ENCODE measurements around the gene NEK2. TPM values are rescaled to one million over a fixed set of nuclear protein-coding genes. Genes with fewer than 3 reads are reported as not detected.
"Not testable (repeated sequence)": the region's sequence is repeated elsewhere in the genome, so short reads cannot be mapped to it uniquely, and the experiment has no call there.

Gene NEK2
- total RNA-seq, 1 experiment from 2014 or later: 50.2 TPM

DNA sequence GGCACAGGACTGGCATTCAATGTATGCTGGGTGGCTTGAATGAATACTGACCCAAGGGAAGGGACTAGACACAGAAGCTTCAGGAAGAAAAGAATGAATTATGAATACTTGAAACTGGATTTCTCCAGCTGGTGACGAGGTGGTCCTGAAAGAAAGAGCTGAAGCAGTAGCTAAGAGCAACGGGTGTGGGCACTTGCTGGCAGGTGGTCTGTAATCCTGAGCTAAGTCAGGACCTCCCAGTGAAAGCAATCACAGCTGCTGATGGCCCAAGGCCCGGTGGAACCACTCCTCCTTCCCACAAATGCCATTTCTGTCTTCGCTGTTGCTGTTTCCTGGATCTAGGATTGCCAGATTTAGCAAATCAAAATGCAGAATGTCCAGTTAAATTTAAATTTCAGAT is 47.0 kb downstream of the NEK2 start (continued):
- TF ChIP-seq ZBTB33 (IDR thresholded peaks at IDR 0.05; ENCODE audit: extremely low read depth, insufficient replicate concordance, low read length) (no peak), JUND (IDR thresholded peaks at IDR 0.05) (no peak), EGR1 (IDR thresholded peaks at IDR 0.05; ENCODE audit: low read depth) (no peak), MAX (IDR thresholded peaks at IDR 0.05) (no peak), ZFX (IDR thresholded peaks at IDR 0.05) (no peak)

DNA sequence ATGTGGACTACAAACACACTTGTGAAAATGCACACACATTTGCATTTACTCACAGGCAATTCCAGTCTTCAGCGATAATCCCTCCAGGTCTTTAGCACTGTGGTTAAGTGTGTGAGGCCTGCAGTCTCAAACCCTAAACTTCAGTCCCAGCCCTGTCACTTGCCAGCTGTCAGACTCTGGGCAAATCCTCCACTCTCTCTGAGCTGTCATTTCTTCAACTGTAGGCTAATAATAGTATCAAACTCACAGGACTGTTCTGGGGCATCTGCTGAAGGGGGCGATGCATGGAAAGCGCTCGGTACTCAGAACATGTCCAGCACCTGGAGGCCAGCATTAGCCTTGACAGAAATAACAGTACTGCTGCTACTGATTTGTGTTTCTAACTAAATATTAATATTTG is 48.2 kb downstream of the NEK2 start:
- no peak overlapping the region for H3K27ac ChIP-seq (ENCODE audit: low read depth, low read length)
- no peaks in the 10 kb centered on the region for H3K9me3 ChIP-seq (ENCODE audit: control insufficient read depth in 1 of 2, insufficient read depth in 1 of 2, low read depth in 1 of 2, low read length in 2 of 2)
- CTCF ChIA-PET: no interaction called here
- no peak for DNase-seq (ENCODE audit: low read depth, low spot score)
- no peak overlapping the region for H3K4me3 ChIP-seq (replicated peaks in 1 of 2; ENCODE audit: low read depth in 1 of 2, low read length in 2 of 2)
- H2AFZ ChIP-seq (ENCODE audit: low read depth, low read length, poor library complexity, severe bottlenecking): no peak overlapping the region
- H3K9ac ChIP-seq (ENCODE audit: low read length): no peak overlapping the region
- RAD21 ChIA-PET (ENCODE audit: low non-redundant PET in 1 of 2, low total read pairs in 2 of 2, uncharacterized antibody in 2 of 2, unreplicated experiment in 2 of 2): no interaction called here
- H3K79me2 ChIP-seq (ENCODE audit: insufficient read depth, low read length): no peaks in the 10 kb centered on the region
- no peak overlapping the region for H3K4me2 ChIP-seq (ENCODE audit: low read length)
- POLR2A ChIA-PET: no interaction called here
- peaks cover 0 to 4% of the 10 kb centered on the region in 2 experiments; a peak in 2 of 4 replicates for H3K4me1 ChIP-seq (ENCODE audit: control insufficient read depth in 1 of 2, insufficient read depth in 2 of 2, low read length in 2 of 2)
- H4K20me1 ChIP-seq (ENCODE audit: insufficient read depth): no peaks in the 10 kb centered on the region
- intact Hi-C loops (cut with micrococcal nuclease): no loop called here
- H3K9me2 ChIP-seq (ENCODE audit: insufficient read depth): no peaks in the 10 kb centered on the region
- TF ChIP-seq CTCF (IDR thresholded peaks at IDR 0.05 in 2 of 3, conservative IDR thresholded peaks at IDR 0.05 in 1 of 3; ENCODE audit: borderline replicate concordance in 1 of 3, insufficient read depth in 1 of 3, low read depth in 2 of 3, low read length in 2 of 3) (no peak), TCF7L2 (IDR thresholded peaks at IDR 0.05; ENCODE audit: borderline replicate concordance, extremely low read depth, insufficient read depth, insufficient read length) (no peak), EZH2phosphoT487 (IDR thresholded peaks at IDR 0.05; ENCODE audit: borderline replicate concordance) (no peak)
- TF ChIP-seq, protein P1, sequence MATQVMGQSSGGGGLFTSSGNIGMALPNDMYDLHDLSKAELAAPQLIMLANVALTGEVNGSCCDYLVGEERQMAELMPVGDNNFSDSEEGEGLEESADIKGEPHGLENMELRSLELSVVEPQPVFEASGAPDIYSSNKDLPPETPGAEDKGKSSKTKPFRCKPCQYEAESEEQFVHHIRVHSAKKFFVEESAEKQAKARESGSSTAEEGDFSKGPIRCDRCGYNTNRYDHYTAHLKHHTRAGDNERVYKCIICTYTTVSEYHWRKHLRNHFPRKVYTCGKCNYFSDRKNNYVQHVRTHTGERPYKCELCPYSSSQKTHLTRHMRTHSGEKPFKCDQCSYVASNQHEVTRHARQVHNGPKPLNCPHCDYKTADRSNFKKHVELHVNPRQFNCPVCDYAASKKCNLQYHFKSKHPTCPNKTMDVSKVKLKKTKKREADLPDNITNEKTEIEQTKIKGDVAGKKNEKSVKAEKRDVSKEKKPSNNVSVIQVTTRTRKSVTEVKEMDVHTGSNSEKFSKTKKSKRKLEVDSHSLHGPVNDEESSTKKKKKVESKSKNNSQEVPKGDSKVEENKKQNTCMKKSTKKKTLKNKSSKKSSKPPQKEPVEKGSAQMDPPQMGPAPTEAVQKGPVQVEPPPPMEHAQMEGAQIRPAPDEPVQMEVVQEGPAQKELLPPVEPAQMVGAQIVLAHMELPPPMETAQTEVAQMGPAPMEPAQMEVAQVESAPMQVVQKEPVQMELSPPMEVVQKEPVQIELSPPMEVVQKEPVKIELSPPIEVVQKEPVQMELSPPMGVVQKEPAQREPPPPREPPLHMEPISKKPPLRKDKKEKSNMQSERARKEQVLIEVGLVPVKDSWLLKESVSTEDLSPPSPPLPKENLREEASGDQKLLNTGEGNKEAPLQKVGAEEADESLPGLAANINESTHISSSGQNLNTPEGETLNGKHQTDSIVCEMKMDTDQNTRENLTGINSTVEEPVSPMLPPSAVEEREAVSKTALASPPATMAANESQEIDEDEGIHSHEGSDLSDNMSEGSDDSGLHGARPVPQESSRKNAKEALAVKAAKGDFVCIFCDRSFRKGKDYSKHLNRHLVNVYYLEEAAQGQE (IDR thresholded peaks at IDR 0.05; ENCODE audit: low read depth): no peak
- no TSS peak for BruUV-seq (replicated peaks)
- H3K36me3 ChIP-seq (ENCODE audit: control insufficient read depth in 1 of 2, insufficient read depth in 2 of 2, low read length in 2 of 2): no peaks in the 10 kb centered on the region
- no peaks in the 10 kb centered on the region for H3K27me3 ChIP-seq (ENCODE audit: insufficient read depth, low read length)
- no peak for ATAC-seq

DNA sequence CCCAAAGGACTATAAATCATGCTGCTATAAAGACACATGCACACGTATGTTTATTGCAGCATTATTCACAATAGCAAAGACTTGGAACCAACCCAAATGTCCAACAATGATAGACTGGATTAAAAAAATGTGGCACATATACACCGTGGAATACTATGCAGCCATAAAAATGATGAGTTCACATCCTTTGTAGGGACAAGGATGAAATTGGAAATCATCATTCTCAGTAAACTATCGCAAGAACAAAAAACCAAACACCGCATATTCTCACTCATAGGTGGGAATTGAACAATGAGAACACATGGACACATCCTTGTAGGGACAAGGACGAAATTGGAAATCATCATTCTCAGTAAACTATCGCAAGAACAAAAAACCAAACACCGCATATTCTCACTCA is 49.6 kb downstream of the NEK2 start:
- BruUV-seq (replicated peaks); H3K4me1 ChIP-seq (ENCODE audit: control insufficient read depth in 1 of 2, insufficient read depth in 2 of 2, low read length in 2 of 2); H3K36me3 ChIP-seq (ENCODE audit: control insufficient read depth in 1 of 2, insufficient read depth in 2 of 2, low read length in 2 of 2); ATAC-seq; H3K4me3 ChIP-seq (replicated peaks in 1 of 2; ENCODE audit: low read depth in 1 of 2, low read length in 2 of 2); H3K79me2 ChIP-seq (ENCODE audit: insufficient read depth, low read length); H3K27ac ChIP-seq (ENCODE audit: low read depth, low read length); H4K20me1 ChIP-seq (ENCODE audit: insufficient read depth); H3K27me3 ChIP-seq (ENCODE audit: insufficient read depth, low read length); H3K9me2 ChIP-seq (ENCODE audit: insufficient read depth); H3K9me3 ChIP-seq (ENCODE audit: control insufficient read depth in 1 of 2, insufficient read depth in 1 of 2, low read depth in 1 of 2, low read length in 2 of 2); CTCF ChIA-PET; POLR2A ChIA-PET; DNase-seq (ENCODE audit: low read depth, low spot score); H3K4me2 ChIP-seq (ENCODE audit: low read length); H2AFZ ChIP-seq (ENCODE audit: low read depth, low read length, poor library complexity, severe bottlenecking); intact Hi-C loops (cut with micrococcal nuclease); RAD21 ChIA-PET (ENCODE audit: low non-redundant PET in 1 of 2, low total read pairs in 2 of 2, uncharacterized antibody in 2 of 2, unreplicated experiment in 2 of 2); H3K9ac ChIP-seq (ENCODE audit: low read length): not testable (repeated sequence)
